NCI-H1105 (cell line): Measurements from ENCODE around the gene ATF1.
"Not testable (repeated sequence)": the region's sequence is repeated elsewhere in the genome, so short reads cannot be mapped to it uniquely, and the experiment has no call there.

Source experiments
- DNase-seq: peaks from one replicate; lab custom pipeline; 2025; lab: John Stamatoyannopoulos, UW

The ATF1 gene

DNA sequence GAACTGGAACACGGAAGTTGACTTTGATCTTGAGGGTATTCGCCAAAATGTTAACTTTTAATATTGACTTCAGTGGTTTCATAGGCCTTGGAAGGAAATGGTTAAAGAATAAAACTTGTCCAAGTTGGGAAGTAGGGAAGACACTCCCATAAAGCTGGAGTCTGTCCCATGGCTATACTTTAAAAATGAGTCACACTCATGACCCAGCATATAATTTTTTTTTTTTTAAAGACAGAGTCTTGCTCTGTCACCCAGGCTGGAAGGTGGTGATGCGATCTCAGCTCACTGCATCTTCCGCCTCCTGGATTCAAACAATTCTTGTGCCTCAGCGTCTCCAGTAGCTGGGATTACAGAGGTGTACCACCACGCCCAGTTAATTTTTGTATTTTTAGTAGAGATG, 98.4 kb downstream of the ATF1 start:
- no peak for DNase-seq

DNA sequence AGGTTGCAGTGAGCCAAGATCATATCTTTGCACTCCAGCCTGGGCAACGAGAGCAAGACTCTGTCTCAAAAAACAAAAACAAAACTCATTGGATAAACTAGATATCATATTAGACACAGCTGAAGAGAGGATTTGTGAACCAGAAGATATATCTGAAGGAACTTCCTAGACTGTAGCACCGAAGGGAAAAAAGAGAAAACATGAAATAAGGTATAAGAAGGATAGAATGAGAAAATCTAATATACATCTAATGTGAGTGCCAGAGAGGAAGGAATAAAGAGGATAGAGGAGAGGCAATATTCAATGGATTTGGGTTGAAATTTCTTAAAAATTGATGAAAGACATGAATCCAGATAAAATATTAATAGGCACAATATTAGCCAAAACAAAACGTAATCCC, 101.4 kb downstream of the ATF1 start:
- DNase-seq: no peak

DNA sequence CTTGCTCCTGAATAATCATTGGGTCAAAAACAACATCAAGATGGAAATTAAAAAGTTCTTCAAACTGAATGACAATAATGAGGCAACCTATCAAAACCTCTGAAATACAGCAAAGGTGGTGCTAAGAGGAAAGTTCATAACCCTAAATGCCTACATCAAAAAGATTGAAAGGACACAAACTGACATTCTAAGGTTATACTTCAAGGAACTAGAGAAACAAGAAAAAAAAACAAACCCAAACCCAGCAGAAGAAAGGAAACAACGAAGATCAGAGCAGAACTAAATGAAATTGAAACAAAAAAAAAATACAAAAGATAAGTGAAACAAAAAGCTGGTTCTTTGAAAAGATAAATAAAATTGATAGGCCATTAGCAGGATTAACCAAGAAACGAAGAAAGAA, 105.0 kb downstream of the ATF1 start:
- not testable (repeated sequence) for DNase-seq
